ENCODE results near the gene AUTS2.

The AUTS2 gene

GRCh38 chr7:69714886-69715576, 116.8 kb downstream of the AUTS2 start:
- Mint-ChIP-seq H3K4me1 (ENCODE audit: low read depth) (no peaks in the 10 kb centered on the region), H3K4me3 (no peak overlapping the region), H3K27me3 (peaks cover 11% of the 10 kb centered on the region), H3K36me3 (no peaks in the 10 kb centered on the region), H3K27ac (no peak overlapping the region), H3K9me3 (ENCODE audit: low read depth) (no peaks in the 10 kb centered on the region)

DNA sequence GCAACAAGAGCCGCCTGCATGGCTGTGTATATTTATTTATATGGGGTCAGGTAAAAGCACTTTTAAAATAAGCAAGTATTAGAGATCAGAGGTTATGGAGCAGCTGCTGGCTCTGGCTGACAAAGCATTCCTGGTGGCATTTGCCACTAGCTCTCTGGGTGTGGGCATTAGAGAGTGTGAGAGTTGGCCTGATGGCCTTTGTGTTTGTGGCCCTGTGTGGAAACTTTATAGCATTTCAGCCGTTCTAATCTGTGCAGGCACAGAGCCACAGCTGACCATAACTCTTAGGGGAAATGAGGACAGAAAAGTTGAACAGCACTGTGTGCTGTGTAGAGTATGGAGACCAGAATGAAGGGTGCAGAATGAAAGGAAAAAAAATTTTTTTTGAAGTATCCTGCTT, 118.9 kb downstream of the AUTS2 start:
- no peak overlapping the region for H3K27ac Mint-ChIP-seq
- H3K4me3 Mint-ChIP-seq, result no peak overlapping the region
- no peaks in the 10 kb centered on the region for H3K9me3 Mint-ChIP-seq (ENCODE audit: low read depth)
- H3K27me3 Mint-ChIP-seq, result peaks cover 8% of the 10 kb centered on the region
- no peaks in the 10 kb centered on the region for H3K36me3 Mint-ChIP-seq
- H3K4me1 Mint-ChIP-seq (ENCODE audit: low read depth), result no peaks in the 10 kb centered on the region

- Mint-ChIP-seq H3K27me3 (peaks cover 4% of the 10 kb centered on the region), H3K9me3 (ENCODE audit: low read depth) (no peaks in the 10 kb centered on the region), H3K4me3 (no peak overlapping the region), H3K27ac (no peak overlapping the region), H3K4me1 (ENCODE audit: low read depth) (no peaks in the 10 kb centered on the region), H3K36me3 (no peaks in the 10 kb centered on the region)
Observed at GRCh38 chr7:69719717-69720116, 121.4 kb downstream of the AUTS2 start.

- Mint-ChIP-seq H3K9me3 (ENCODE audit: low read depth) (no peaks in the 10 kb centered on the region), H3K4me3 (no peak overlapping the region), H3K36me3 (no peaks in the 10 kb centered on the region), H3K27me3 (peaks cover 4% of the 10 kb centered on the region), H3K4me1 (ENCODE audit: low read depth) (no peaks in the 10 kb centered on the region), H3K27ac (no peak overlapping the region)
Observed at GRCh38 chr7:69722843-69723242, 124.6 kb downstream of the AUTS2 start.

GRCh38 chr7:69723663-69724062, 125.4 kb downstream of the AUTS2 start:
- Mint-ChIP-seq H3K9me3 (ENCODE audit: low read depth) (no peaks in the 10 kb centered on the region), H3K4me1 (ENCODE audit: low read depth) (no peaks in the 10 kb centered on the region), H3K27ac (no peak overlapping the region), H3K27me3 (peaks cover under 1% of the 10 kb centered on the region), H3K4me3 (no peak overlapping the region), H3K36me3 (no peaks in the 10 kb centered on the region)

GRCh38 chr7:69728304-69728703, 130.0 kb downstream of the AUTS2 start:
- H3K4me1 Mint-ChIP-seq (ENCODE audit: low read depth), result no peaks in the 10 kb centered on the region
- no peaks in the 10 kb centered on the region for H3K9me3 Mint-ChIP-seq (ENCODE audit: low read depth)
- H3K27me3 Mint-ChIP-seq, result peaks cover 2% of the 10 kb centered on the region
- no peak overlapping the region for H3K27ac Mint-ChIP-seq
- no peaks in the 10 kb centered on the region for H3K36me3 Mint-ChIP-seq
- no peak overlapping the region for H3K4me3 Mint-ChIP-seq

DNA sequence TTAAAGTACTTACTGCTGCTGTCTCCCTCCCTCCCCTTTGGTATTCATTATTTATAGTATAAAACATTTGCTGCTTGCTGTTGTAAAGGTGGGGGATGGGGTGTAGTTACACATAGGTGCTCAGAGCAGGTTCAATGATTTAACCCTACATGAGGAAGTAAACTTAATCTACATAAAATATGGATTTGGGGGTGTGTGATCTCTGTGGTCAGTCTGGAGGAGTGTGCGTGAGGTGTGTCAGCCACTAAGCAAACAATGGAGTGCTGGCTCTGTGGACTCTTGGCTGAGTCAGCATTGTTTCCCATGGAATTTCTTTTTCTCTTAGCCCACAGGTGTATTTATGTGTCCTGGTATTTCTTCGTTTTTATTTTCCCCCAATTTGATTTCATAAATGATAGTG, 133.9 kb downstream of the AUTS2 start:
- Mint-ChIP-seq H3K9me3 (ENCODE audit: low read depth) (no peaks in the 10 kb centered on the region), H3K4me1 (ENCODE audit: low read depth) (no peaks in the 10 kb centered on the region), H3K27me3 (peaks cover 2% of the 10 kb centered on the region), H3K4me3 (no peak overlapping the region), H3K27ac (no peak overlapping the region), H3K36me3 (no peaks in the 10 kb centered on the region)

GRCh38 chr7:69735582-69735981, 137.3 kb downstream of the AUTS2 start:
- Mint-ChIP-seq H3K36me3 (no peaks in the 10 kb centered on the region), H3K9me3 (ENCODE audit: low read depth) (no peaks in the 10 kb centered on the region), H3K4me3 (no peak overlapping the region), H3K27me3 (peaks cover 2% of the 10 kb centered on the region), H3K4me1 (ENCODE audit: low read depth) (no peaks in the 10 kb centered on the region), H3K27ac (no peak overlapping the region)

DNA sequence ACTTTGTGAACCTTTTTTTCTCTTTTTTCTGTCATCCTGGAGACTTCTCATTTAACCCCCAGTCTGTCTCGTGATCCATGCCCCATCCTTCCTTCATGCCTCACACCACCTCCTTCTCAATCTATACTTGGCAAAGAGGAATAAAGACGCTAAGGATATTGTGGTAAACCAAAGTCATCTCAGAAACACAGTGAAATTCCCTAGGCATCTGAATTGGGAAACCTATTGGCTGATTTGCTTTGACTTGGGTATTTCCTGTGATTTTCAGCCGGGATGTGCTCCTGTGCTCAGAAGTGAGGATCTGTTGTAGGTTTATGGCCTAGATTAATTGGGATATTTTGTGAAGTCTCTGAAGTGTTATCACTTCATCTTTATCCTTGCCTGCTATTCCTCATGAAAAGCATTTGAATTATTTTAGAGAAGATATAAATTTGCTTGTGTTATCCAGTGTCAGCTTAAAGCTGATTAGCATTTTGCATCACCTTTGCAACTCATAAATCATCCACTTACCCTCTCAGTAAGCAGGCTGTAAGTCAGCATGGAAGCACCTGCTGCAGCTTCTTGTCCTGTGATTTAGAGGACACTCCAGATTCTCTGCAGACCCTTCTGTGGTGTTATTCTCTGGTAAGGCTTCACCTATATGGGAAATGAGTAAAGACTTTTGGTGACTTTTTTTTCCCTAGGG, 138.0 kb downstream of the AUTS2 start:
- Mint-ChIP-seq H3K4me1 (ENCODE audit: low read depth) (no peaks in the 10 kb centered on the region), H3K4me3 (no peak overlapping the region), H3K9me3 (ENCODE audit: low read depth) (no peaks in the 10 kb centered on the region), H3K36me3 (no peaks in the 10 kb centered on the region), H3K27me3 (peaks cover 2% of the 10 kb centered on the region), H3K27ac (no peak overlapping the region)

DNA sequence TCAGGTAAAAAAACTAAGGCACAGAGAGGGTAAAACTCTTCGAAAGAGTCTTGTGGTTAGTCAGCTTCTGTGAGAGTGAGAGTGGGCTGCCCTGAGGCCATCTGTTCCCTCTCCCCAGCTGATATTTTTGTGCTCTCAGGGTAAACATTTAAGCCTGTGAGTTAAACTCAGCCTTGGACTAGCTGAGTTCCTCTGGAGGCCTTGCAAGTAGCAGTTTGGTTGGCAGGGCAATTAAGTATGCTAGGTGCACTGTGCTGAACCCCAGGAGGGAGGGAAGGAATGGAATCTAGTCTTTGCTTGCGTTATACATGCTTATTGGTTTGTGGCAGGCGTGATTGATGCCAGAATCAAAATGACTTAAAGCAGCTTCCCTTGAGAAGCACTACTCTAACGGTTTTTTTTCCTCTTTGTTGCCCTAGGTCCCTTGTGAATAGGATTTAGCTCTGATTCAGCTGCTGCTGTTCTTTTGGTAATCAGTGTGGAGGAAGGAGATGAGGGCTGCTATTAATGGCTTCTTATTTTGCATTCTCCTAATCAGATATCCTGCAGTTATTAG, 140.2 kb downstream of the AUTS2 start:
- Mint-ChIP-seq H3K27me3 (no peaks in the 10 kb centered on the region), H3K4me3 (no peak overlapping the region), H3K27ac (no peak overlapping the region), H3K9me3 (ENCODE audit: low read depth) (no peaks in the 10 kb centered on the region), H3K36me3 (no peaks in the 10 kb centered on the region), H3K4me1 (ENCODE audit: low read depth) (no peaks in the 10 kb centered on the region)

DNA sequence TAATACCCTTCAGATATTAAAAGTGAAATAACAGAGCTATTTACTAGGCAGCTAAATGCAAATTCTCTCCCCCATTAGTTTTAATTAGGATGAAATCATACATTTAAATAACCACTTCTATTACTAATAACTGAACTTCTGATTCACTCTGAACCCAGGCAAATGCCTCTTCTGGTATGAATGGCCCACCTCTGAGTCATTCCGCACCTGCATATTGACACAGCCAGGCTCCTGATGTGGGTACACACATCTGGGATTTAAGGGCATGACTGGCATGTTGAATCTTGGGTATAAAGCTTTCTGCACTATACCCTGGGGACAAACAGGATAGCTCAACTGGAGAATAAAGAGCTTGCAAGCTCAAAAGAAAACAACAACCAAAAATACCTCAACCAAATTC, 140.9 kb downstream of the AUTS2 start:
- Mint-ChIP-seq H3K36me3 (no peaks in the 10 kb centered on the region), H3K27ac (no peak overlapping the region), H3K27me3 (no peaks in the 10 kb centered on the region), H3K4me1 (ENCODE audit: low read depth) (no peaks in the 10 kb centered on the region), H3K9me3 (ENCODE audit: low read depth) (no peaks in the 10 kb centered on the region), H3K4me3 (no peak overlapping the region)

GRCh38 chr7:69739931-69740431, 141.7 kb downstream of the AUTS2 start:
- Mint-ChIP-seq H3K27me3 (no peaks in the 10 kb centered on the region), H3K4me1 (ENCODE audit: low read depth) (no peaks in the 10 kb centered on the region)

GRCh38 chr7:69742237-69742636, 144.0 kb downstream of the AUTS2 start:
- Mint-ChIP-seq H3K4me3 (no peak overlapping the region), H3K36me3 (no peaks in the 10 kb centered on the region), H3K9me3 (ENCODE audit: low read depth) (no peaks in the 10 kb centered on the region), H3K4me1 (ENCODE audit: low read depth) (no peaks in the 10 kb centered on the region), H3K27me3 (no peaks in the 10 kb centered on the region), H3K27ac (no peak overlapping the region)

More at GRCh38 chr7:69739931-69740431, 141.7 kb downstream of the AUTS2 start:
- Mint-ChIP-seq H3K27ac (no peak overlapping the region), H3K4me3 (no peak overlapping the region), H3K36me3 (no peaks in the 10 kb centered on the region), H3K9me3 (ENCODE audit: low read depth) (no peaks in the 10 kb centered on the region)

DNA sequence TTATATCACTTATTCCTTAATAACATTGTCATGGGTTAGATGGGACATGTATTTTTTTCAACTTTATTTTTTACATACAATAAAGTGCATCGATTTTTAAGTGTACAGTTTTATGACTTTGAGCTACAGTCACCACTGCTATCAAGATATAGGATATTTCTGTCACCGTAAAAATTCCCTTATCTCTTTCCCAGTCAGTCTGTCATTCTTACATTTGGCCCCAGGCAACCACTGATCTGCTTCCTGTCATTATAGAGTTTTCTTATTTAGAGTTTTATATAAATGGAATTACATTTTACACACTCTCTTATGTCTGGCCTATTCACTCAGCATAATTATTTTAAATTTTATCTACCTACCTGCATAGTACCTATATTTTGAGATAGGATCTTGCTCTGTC, 145.2 kb downstream of the AUTS2 start:
- Mint-ChIP-seq H3K4me1 (ENCODE audit: low read depth) (no peaks in the 10 kb centered on the region), H3K36me3 (no peaks in the 10 kb centered on the region)

DNA sequence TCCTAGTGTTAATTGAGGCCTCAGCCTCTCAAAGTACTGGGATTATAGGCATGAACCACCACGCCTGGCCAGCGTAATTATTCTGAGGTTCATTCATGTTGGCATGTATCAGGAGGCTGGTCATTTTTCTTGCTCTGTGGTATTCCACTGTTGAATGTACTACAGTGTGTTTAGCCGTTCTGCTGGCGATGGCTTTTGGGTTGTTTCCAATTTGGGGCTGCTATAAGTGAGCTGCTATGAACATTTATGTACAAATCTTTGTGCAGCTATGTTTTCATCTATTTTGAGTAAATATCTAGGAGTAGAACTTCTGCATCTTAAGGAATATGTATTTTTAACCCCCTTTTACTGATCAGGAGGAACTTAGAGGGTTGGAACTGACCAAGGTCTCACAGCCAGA, 145.8 kb downstream of the AUTS2 start:
- Mint-ChIP-seq H3K9me3 (ENCODE audit: low read depth) (no peaks in the 10 kb centered on the region), H3K4me3 (no peak overlapping the region), H3K27me3 (no peaks in the 10 kb centered on the region), H3K4me1 (ENCODE audit: low read depth) (no peaks in the 10 kb centered on the region), H3K36me3 (no peaks in the 10 kb centered on the region), H3K27ac (no peak overlapping the region)

More for the DNA sequence above, 145.2 kb downstream of the AUTS2 start:
- Mint-ChIP-seq H3K9me3 (ENCODE audit: low read depth) (no peaks in the 10 kb centered on the region), H3K4me3 (no peak overlapping the region), H3K27ac (no peak overlapping the region), H3K27me3 (no peaks in the 10 kb centered on the region)
